Activated CD8-positive, alpha-beta memory T cell treated with anti-CD3 and anti-CD28 coated beads for 4 hours (primary cell): ENCODE measurements around the gene WAPL.
"Not testable (repeated sequence)": the region's sequence is repeated elsewhere in the genome, so short reads cannot be mapped to it uniquely, and the experiment has no call there.

Experiments
- DNase-seq, 2 donors: peaks; one replicate each; pipeline ENCODE4 v3.0.0-alpha.2; 2020; ENCODE audit warnings: low read depth in 2 of 2

Gene WAPL, protein sequence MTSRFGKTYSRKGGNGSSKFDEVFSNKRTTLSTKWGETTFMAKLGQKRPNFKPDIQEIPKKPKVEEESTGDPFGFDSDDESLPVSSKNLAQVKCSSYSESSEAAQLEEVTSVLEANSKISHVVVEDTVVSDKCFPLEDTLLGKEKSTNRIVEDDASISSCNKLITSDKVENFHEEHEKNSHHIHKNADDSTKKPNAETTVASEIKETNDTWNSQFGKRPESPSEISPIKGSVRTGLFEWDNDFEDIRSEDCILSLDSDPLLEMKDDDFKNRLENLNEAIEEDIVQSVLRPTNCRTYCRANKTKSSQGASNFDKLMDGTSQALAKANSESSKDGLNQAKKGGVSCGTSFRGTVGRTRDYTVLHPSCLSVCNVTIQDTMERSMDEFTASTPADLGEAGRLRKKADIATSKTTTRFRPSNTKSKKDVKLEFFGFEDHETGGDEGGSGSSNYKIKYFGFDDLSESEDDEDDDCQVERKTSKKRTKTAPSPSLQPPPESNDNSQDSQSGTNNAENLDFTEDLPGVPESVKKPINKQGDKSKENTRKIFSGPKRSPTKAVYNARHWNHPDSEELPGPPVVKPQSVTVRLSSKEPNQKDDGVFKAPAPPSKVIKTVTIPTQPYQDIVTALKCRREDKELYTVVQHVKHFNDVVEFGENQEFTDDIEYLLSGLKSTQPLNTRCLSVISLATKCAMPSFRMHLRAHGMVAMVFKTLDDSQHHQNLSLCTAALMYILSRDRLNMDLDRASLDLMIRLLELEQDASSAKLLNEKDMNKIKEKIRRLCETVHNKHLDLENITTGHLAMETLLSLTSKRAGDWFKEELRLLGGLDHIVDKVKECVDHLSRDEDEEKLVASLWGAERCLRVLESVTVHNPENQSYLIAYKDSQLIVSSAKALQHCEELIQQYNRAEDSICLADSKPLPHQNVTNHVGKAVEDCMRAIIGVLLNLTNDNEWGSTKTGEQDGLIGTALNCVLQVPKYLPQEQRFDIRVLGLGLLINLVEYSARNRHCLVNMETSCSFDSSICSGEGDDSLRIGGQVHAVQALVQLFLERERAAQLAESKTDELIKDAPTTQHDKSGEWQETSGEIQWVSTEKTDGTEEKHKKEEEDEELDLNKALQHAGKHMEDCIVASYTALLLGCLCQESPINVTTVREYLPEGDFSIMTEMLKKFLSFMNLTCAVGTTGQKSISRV (N-terminal part only)

DNA sequence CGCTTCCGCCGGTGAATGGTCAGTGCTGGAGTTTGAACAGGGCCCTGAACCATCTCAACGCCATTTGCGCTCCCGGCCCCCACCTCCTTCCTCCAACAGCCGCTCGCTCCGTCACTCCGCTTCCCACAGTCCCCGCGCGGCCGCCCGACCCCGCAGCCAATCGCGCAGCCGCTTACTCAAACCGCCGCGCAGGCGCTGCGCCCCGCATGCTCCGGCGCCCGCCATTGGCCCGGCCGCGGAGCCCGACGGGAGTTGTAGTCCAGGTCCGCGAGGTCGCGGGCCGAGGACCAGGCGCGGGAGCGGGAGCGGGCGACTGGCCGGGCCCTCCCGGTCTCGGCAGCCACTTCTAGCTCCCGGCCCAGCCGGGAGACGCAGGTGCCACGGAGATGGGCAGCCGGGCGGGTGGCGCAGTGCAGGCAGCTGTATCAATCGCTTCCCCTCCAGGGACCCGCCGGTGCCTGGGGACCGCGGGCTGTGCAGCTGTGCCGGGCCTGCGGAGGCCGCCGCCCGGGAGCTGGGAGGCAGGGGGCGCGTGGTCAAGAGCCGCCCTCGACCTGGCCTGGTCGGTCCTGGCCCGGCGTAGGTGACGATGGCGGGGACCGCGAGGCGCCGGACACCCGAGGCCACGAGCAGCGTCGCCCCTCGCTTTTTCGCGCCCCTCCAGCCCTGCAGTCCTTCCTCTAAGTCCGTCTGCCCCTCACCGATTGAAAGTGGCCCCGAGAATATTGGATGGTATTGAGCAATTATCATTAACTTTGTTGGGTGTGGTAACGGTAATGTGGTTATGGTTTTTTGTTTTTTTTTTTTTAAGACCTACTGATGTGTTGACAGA, at the start of gene WAPL:
Gene WAPL, minus strand, starts transcription at position 115 of the 832 bp plus-strand sequence. CDS start 3,723 bp downstream, outside the sequence.
- DNase-seq, result peak; percentile 85 to 87

DNA sequence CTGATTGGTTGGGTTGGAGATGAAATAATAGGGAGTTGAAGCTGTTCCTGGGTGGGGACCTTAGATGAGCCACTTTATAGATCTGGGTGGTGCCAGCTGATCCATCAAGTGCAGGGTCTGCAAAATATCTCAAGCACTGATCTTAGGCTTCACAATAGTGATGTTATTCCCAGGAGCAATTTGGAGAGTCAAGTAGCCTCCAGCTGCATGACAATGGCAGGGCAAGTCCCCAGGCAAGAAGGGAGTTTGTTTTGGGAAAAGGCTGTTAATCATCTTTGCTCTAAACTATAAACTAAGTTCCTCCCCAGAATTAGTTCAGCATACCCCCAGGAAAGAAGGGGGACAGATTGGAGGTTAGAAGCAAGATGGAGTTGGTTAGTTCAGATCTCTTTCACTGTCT, 47.7 kb upstream of the WAPL start:
- DNase-seq, result no peak

DNA sequence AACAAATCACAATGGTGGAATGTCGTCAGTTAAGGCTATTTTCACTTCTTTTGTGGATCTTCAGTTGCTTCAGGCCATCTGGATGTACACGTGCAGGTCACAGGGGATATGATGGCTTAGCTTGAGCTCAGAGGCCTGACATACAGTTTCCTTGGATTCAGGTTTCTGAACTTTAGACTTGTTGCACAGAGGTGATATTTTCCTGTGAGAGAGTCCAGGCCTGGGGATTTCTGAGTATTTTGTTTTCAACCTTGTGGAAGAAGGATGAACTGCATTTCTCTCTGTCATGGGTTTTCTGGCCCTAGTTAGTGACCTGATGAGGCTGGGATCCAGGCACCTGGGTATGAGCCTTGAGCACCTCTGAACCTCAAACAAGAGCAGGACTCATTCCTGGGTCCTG, 44.9 kb upstream of the WAPL start:
- not testable (repeated sequence) for DNase-seq

DNA sequence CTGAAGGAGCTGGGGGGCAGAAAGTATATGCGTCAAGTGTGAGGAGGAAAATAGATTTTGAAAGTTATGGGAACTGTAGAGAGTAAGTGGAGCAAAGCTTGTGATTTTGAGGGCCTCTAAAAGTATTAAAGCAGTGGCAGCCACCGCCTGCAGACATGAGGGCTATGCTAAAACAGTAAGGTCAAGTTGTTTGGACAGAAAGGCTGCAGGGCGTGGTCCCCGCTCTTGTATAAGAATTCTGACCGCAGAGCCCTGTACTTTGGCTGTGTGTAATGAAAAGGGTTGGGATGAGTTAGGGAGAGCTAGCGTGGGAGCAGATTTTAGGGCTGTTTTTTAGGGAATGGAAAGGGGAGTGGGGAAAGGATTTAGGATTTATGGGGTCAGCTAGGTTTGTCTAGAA, 41.7 kb upstream of the WAPL start:
- DNase-seq, result not testable (repeated sequence)

DNA sequence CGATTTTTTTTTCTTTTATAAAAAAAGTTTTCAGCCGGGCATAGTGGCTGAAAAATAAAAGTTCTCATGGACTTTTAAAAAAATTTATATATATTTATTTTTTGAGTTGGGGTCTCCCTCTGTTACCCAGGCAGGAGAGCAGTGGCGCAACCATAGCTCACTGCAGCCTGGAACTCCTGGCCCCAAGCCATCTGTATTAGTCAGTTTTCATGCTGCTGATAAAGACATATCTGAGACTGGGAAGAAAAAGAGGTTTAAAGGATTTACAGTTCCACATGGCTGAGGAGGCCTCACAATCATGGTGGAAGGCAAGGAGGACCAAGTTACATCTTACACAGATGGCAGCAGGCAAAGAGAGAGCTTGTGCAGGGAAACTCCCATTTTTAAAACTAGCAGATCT, 37.1 kb upstream of the WAPL start:
- not testable (repeated sequence) for DNase-seq

DNA sequence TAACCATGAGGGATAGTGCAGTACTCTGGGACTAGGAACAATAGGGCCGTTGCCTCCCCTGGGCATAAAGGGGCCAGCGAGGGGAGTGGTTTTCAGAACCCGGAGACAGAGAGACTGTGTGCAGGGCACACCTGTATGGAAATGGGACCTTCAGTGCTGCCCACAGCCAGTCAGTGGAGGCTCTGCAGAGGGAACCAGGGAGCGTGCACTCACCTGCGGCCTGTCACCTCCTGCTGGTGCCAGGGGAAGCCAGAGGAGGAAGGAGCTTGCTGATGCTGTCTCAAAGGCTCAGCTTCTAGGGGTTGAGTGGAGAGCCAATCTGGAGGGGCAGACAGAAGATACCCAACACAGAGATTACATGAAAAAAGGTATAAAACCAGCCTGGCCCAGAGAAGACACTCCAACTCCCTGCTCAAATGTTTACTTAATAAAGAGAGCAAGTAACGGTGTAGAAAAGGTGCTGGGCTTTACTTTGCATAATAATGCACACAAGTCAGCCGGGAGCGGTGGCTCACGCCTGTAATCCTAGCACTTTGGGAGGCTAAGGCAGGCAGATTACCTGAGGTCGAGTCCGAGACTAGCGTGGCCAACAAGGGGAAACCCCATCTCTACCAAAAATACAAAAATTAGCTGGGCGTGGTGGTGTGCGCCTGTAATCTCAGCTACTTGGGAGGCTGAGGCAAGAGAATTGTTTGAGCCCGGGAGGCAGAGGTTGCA, 35.5 kb upstream of the WAPL start:
- no peak for DNase-seq

DNA sequence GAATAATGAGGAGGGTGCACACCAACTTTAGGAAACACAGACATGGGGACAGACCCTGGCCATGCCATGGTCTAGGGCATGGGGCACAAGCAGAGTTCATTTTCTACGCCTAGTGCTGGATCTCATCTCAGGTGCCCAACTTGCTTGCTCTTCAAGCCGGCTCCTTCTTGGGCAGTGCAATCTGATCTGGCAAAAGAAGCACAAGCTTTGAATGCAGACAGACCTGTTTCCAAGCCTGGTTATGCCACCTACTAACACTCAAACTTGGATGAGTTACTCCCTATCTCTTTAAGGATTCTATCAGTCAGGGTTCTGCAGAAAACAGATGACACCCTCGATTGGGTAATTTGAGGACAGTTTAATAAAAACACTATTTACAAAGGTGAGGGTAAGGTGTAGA, 34.9 kb upstream of the WAPL start:
- DNase-seq, result no peak

DNA sequence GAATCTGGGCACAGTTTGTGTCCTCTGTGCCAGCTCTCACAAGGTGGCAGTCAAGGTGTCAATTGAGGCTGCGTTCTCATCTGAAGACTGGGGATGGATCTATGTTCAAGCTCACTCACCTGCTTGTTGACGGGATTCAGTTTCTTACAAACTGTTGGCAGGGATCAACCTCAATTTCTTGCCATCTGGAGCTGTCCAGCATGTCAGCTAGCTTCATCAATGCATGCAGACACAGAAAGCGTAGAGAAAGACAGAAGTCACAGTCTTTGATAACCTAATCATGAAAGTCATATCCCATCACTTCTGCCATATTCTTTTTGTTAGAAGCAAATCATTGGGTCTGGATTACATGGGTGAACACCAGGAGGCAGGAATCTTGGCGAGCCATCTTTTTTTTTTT, 32.0 kb upstream of the WAPL start:
- no peak for DNase-seq

DNA sequence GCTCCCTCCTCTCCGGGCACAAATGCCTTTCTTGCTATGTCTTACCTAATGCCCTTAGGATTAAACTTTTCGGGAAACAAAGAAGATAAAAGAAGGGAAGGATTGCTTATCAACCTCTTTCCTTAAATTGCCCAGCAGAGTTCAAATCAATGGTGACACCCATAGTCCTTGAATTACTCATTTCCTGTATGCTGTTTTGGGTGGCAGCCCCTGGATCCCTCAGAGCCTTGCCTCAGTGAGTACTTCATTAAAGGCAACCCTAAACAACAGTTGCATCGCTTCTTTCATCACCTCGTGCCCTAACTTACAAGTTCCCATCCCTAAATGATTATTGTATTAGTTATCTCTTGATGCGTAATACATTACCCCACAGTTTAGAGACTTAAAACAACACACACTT, 31.6 kb upstream of the WAPL start:
- DNase-seq, result no peak

DNA sequence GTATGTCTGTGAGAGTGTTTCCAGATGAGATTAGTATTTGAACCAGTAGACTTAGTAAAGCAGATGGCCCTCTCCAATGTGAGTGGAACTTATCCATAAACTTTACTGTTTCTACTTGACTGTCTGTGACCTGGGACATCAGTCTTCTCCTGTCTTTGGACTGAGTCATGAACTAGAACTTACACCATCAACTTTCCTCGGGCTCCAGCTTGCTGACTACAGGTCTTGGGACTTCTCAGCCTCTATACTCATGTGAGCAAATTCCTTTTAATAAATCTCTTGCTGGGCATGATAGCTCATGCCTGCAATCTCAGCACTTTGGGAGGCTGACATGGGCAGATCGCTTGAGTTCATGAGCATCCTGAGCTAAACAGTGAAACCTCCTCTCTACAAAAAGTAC, 25.7 kb upstream of the WAPL start:
- no peak for DNase-seq

DNA sequence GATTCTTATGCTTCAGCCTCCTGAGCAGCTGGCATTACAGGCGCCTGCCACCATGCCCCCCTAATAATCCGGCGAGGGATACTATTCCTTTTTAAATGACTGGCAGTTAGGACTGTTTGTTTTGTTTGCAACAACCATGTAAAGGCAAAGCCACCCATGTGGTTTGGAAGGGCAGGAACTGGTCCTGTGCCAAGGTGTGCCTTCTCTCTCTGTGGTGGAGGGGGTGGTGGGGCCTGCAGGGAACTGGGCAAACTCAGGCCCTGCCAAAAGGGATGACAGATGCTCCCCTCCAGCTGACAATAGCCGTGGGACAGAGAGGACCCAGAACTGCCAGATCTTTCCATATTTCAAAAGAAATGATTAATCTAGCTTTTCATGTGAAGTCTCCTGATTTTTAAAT, 23.5 kb upstream of the WAPL start:
- no peak for DNase-seq

DNA sequence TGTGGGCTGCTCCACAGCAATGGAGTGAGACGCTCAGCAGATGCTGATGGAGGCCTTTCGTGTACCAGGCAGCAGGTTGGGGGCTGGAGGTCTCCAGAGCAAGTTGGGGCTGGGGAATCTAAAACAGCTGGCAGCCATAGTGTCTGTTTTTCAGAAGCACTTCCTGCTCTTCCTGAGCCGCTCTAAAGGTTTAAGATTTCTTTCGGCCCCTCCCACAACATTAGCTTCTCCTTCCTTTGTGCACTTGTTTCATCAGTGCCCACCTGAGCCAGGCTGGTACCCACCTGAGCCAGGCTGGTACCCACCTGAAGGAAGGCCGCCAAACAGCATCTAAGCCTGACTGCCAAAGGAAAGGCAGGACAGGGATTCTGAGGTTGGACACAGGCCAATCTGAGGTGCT, 18.4 kb upstream of the WAPL start:
- no peak for DNase-seq

DNA sequence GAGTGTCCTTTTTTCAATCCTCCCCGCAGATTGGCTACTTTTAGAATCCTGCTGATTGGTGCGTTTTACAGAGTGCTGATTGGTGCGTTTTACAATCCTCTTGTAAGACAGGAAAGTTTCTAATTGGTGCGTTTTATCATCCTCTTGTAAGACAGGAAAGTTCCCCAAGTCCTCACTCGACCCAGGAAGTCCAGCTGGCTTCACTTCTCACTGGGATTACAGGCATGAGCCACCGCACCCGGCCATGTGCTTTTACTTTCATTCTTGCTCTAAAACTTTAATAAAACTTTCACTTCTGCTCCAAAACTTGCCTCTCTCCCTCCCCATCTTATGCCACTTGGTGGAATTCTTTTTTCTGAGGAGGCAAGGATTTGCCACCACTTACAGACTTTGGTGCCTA, 17.0 kb upstream of the WAPL start:
- DNase-seq, result no peak

DNA sequence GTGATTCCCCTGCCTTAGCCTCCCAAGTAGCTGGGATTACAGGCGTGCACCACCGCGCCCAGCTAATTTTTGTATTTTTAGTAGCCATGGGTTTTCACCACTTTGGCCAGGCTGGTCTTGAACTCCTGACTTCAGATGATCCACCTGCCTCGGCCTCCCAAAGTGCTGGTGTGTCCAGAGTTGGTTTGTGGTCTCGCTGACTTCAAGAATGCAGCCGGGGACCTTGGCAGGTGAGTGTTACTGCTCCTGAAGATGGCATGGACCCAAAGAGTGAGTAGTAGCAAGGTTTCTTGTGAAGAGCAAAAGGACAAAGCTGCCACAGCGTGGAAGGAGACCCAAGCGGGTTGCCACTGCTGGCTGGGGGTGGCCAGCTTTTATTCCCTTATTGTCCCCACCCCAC, 16.4 kb upstream of the WAPL start:
- not testable (repeated sequence) for DNase-seq

DNA sequence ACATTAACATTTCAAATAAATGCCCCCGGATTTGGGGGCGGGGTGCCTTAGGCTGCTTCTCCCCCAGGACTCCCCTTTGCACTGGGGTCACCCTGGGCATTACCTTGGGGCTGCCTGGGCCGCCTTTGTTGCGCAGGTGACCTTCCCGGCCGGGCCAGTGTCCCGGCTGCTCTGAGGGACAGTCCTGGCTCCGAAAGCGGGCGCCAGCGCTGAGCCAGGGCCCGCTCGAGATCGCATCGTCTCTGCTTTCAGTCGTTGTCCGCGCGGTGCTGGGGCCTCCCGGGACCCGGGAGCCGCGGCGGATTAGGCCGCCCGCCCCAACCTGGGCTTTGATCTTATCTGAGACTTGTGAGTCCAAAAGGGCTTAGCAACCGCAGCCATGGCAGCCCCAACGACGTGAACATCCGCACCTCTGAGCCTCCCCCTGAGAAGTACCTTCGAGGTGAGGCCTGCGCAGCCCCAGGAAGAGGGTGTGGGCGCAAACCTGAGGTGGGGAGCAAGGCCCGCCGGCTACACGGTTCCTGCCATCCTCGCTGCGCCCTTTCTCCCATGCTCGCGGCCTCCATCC, 14.8 kb upstream of the WAPL start:
- no peak for DNase-seq

DNA sequence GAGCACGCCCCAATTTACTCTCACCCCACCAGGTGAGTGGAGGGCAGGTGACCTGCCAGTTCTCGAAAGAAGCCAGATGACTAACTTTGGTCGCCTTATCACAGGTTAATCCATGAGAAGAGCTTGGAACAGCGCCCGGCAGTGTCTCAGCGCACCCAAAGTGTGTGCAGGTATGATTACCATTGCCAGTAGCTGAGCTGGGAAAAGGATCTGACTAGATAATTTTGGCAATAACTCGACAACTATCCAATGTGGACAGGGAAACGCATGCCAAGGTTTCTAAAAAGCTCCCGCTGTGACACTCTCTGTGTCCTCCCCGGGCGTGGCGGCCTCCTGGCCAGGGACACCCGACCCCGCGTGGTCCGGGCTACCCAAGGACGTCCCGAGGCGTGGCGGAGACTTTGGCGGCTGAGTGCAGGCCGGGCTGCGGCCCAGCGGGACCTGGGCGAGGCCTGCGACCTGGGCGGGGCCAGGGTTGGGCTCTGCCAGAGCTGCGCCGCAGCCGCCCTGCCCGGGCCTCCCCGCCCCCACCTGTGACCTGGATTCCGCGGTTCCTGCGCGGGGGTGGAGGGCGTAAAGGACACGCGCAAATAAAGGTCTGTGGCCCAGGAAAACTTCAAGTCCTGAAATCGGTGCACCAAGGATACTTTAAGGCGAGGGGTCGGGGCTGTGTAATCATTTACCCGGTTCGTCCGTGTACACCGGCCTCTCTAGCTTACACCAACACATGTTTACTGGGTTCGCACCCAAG, 13.7 kb upstream of the WAPL start:
- no peak for DNase-seq

DNA sequence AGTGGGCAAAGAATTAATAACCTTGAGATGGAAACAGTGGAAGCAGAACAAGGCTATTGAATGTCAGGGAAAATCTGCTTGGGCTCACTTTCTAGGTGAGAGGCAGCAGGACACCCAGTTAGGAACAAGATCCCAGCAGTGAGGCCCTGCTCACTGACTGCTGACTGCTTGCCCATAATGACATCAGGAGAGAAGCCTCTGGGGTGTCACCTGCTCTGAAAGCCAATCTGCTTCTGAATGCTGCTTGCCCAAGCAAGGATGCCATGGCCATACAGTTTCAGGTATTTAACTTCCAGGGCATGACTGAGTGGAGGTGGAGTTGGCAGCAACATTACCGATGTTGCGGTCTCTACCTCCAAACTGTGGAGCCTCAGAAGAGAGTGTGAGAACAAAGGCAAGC, 11.7 kb upstream of the WAPL start:
- DNase-seq, result no peak

DNA sequence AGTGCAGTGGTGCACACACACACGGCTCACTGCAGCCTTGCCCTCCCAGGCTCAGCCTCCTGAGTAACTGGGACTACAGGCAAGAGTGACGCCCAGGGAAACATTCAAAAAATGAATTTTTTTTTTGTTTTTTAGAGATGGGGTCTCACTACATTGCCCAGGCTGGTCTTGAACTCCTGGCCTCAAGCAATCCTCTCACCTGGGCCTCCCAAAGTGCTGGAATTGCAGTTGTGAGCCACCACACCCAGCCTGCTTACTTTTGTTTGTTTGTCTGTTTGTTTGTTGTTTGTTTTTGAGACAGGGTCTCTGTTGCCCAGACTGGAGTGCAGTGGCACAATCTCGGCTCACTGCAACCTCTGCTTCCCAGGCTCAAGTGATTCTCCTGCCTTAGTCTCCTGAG, 7.1 kb upstream of the WAPL start:
- DNase-seq, result not testable (repeated sequence)

DNA sequence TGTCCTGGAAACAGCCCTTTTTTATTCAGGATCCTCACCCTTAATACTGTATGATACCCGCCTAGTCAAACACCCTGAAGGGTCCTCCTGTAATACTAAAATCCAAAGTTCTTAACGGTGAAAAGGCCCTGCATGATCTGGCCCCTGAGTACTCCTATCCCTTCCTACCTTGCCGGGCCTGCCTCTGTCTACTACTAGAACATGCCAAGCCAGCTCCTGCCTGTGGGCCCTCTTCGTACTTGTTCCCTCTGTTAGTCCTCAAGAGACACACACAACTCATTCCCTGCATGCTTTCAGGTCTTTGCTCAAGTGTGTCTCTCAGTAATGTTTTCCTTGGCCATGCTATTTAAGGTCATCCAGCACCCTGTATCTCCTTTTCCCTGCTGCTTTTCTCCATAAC, 5.0 kb upstream of the WAPL start:
- no peak for DNase-seq

DNA sequence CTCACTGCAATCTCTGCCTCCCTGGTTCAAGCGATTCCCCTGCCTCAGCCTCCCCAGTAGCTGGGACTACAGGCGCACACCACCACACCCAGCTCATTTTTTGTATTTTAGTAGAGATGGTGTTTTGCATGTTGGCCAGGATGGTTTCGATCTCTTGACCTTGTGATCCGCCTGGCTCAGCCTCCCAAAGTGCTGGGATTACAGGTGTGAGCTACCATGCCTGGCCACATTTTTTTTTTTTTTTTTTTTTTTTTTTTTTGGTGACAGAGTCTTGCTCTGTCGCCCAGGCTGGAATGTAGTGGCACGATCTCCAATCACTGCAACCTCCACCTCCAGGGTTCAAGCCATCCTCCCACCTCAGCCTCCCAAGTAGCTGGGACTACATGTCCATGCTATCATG, 4.1 kb upstream of the WAPL start:
- DNase-seq, result not testable (repeated sequence)
